Measurements from ENCODE around the gene DUOX1.
"Not testable (repeated sequence)": the region's sequence is repeated elsewhere in the genome, so short reads cannot be mapped to it uniquely, and the experiment has no call there.

The DUOX1 gene

GRCh38 chr15:45134046-45134445, 4.3 kb downstream of the DUOX1 start:
- TF ChIP-seq CTCF (IDR thresholded peaks at IDR 0.05; ENCODE audit: insufficient read depth, low read length, poor library complexity, severe bottlenecking) (no peak), EZH2phosphoT487 (conservative IDR thresholded peaks at IDR 0.05; ENCODE audit: low read length) (no peak)
- Histone ChIP-seq H3K9me3 (ENCODE audit: insufficient read depth, low read length) (no peaks in the 10 kb centered on the region), H3K27me3 (ENCODE audit: low read length) (no peaks in the 10 kb centered on the region), H3K79me2 (ENCODE audit: insufficient read depth, low read length) (no peaks in the 10 kb centered on the region), H4K20me1 (ENCODE audit: low read depth, low read length) (no peaks in the 10 kb centered on the region), H3K4me3 (ENCODE audit: insufficient read depth, low read length, poor library complexity, severe bottlenecking) (no peak overlapping the region), H3F3A (ENCODE audit: insufficient read depth) (no peaks in the 10 kb centered on the region), H3K9ac (ENCODE audit: low read length) (no peak overlapping the region), H3K27ac (ENCODE audit: low read depth, low read length) (no peak overlapping the region), H2AFZ (ENCODE audit: low read depth, low read length, severe bottlenecking) (no peak overlapping the region), H3K36me3 (ENCODE audit: low read length) (no peaks in the 10 kb centered on the region), H3K9me2 (replicated peaks; ENCODE audit: insufficient read depth, low read length) (no peaks in the 10 kb centered on the region), H3K4me2 (ENCODE audit: low read depth, low read length, poor library complexity, severe bottlenecking) (no peak overlapping the region)

- H3K36me3 ChIP-seq (ENCODE audit: low read length): no peaks in the 10 kb centered on the region
- TF ChIP-seq EZH2phosphoT487 (conservative IDR thresholded peaks at IDR 0.05; ENCODE audit: low read length) (no peak), CTCF (IDR thresholded peaks at IDR 0.05; ENCODE audit: insufficient read depth, low read length, poor library complexity, severe bottlenecking) (no peak)
- no peaks in the 10 kb centered on the region for H3K9me3 ChIP-seq (ENCODE audit: insufficient read depth, low read length)
- H3K9ac ChIP-seq (ENCODE audit: low read length): no peak overlapping the region
- H4K20me1 ChIP-seq (ENCODE audit: low read depth, low read length): no peaks in the 10 kb centered on the region
- H3F3A ChIP-seq (ENCODE audit: insufficient read depth): no peaks in the 10 kb centered on the region
- H2AFZ ChIP-seq (ENCODE audit: low read depth, low read length, severe bottlenecking): no peak overlapping the region
- H3K79me2 ChIP-seq (ENCODE audit: insufficient read depth, low read length): no peaks in the 10 kb centered on the region
- H3K9me2 ChIP-seq (replicated peaks; ENCODE audit: insufficient read depth, low read length): no peaks in the 10 kb centered on the region
- H3K4me3 ChIP-seq (ENCODE audit: insufficient read depth, low read length, poor library complexity, severe bottlenecking): no peak overlapping the region
- H3K27ac ChIP-seq (ENCODE audit: low read depth, low read length): no peak overlapping the region
- no peaks in the 10 kb centered on the region for H3K27me3 ChIP-seq (ENCODE audit: low read length)
- H3K4me2 ChIP-seq (ENCODE audit: low read depth, low read length, poor library complexity, severe bottlenecking): no peak overlapping the region
Observed at GRCh38 chr15:45134682-45135604, 5.1 kb downstream of the DUOX1 start.

GRCh38 chr15:45135705-45136377, 6.0 kb downstream of the DUOX1 start:
- not testable (repeated sequence) for H3K9me2 ChIP-seq (replicated peaks; ENCODE audit: insufficient read depth, low read length); H3K36me3 ChIP-seq (ENCODE audit: low read length); H3K27ac ChIP-seq (ENCODE audit: low read depth, low read length); H3K4me3 ChIP-seq (ENCODE audit: insufficient read depth, low read length, poor library complexity, severe bottlenecking); H3K9ac ChIP-seq (ENCODE audit: low read length); H2AFZ ChIP-seq (ENCODE audit: low read depth, low read length, severe bottlenecking); H3K9me3 ChIP-seq (ENCODE audit: insufficient read depth, low read length); H3K4me2 ChIP-seq (ENCODE audit: low read depth, low read length, poor library complexity, severe bottlenecking); H3K27me3 ChIP-seq (ENCODE audit: low read length); H4K20me1 ChIP-seq (ENCODE audit: low read depth, low read length); H3F3A ChIP-seq (ENCODE audit: insufficient read depth); H3K79me2 ChIP-seq (ENCODE audit: insufficient read depth, low read length)

GRCh38 chr15:45136378-45136764, 6.6 kb downstream of the DUOX1 start:
- Histone ChIP-seq H3F3A (ENCODE audit: insufficient read depth) (no peaks in the 10 kb centered on the region), H3K27ac (ENCODE audit: low read depth, low read length) (no peak overlapping the region), H3K4me2 (ENCODE audit: low read depth, low read length, poor library complexity, severe bottlenecking) (no peak overlapping the region), H3K36me3 (ENCODE audit: low read length) (no peaks in the 10 kb centered on the region), H3K9me2 (replicated peaks; ENCODE audit: insufficient read depth, low read length) (no peaks in the 10 kb centered on the region), H3K27me3 (ENCODE audit: low read length) (no peaks in the 10 kb centered on the region), H3K9me3 (ENCODE audit: insufficient read depth, low read length) (no peaks in the 10 kb centered on the region), H4K20me1 (ENCODE audit: low read depth, low read length) (no peaks in the 10 kb centered on the region), H2AFZ (ENCODE audit: low read depth, low read length, severe bottlenecking) (no peak overlapping the region), H3K4me3 (ENCODE audit: insufficient read depth, low read length, poor library complexity, severe bottlenecking) (no peak overlapping the region), H3K9ac (ENCODE audit: low read length) (no peak overlapping the region), H3K79me2 (ENCODE audit: insufficient read depth, low read length) (no peaks in the 10 kb centered on the region)
- TF ChIP-seq EZH2phosphoT487 (conservative IDR thresholded peaks at IDR 0.05; ENCODE audit: low read length) (no peak), CTCF (IDR thresholded peaks at IDR 0.05; ENCODE audit: insufficient read depth, low read length, poor library complexity, severe bottlenecking) (no peak)

Measured in SU-DHL-6 (cell line).